ENCODE results near the gene LGALS3BP. TPM values are rescaled to one million over a fixed set of nuclear protein-coding genes. Genes with fewer than 3 reads are reported as not detected.

Gene LGALS3BP
- total RNA-seq, 1 experiment from 2014 or later, result 389 TPM

- Histone ChIP-seq H2AFZ (ENCODE audit: low read depth, low read length, poor library complexity, severe bottlenecking) (no peak overlapping the region), H3K27ac (ENCODE audit: low read depth, low read length) (peak overlapping the region; percentile 16; the same call in 1 of the 2 replicates), H3K79me2 (ENCODE audit: insufficient read depth, low read length) (peaks cover 66% of the 10 kb centered on the region), H4K20me1 (ENCODE audit: insufficient read depth) (no peaks in the 10 kb centered on the region; the same call in 1 of the 2 replicates), H3K9me3 (ENCODE audit: control insufficient read depth in 1 of 2, insufficient read depth in 1 of 2, low read depth in 1 of 2, low read length in 2 of 2) (no peaks in the 10 kb centered on the region), H3K9me2 (ENCODE audit: insufficient read depth) (no peaks in the 10 kb centered on the region), H3K4me3 (replicated peaks in 1 of 2; ENCODE audit: low read depth in 1 of 2, low read length in 2 of 2) (no peak overlapping the region), H3K27me3 (ENCODE audit: insufficient read depth, low read length) (no peaks in the 10 kb centered on the region), H3K9ac (ENCODE audit: low read length) (no peak overlapping the region), H3K4me1 (ENCODE audit: control insufficient read depth in 1 of 2, insufficient read depth in 2 of 2, low read length in 2 of 2) (no peaks in the 10 kb centered on the region), H3K4me2 (ENCODE audit: low read length) (no peak overlapping the region), H3K36me3 (ENCODE audit: control insufficient read depth in 1 of 2, insufficient read depth in 2 of 2, low read length in 2 of 2) (peaks cover 52 to 73% of the 10 kb centered on the region in 2 experiments; a peak in 3 of 4 replicates)
- DNase-seq (ENCODE audit: low read depth, low spot score), result no peak
- RAD21 ChIA-PET (ENCODE audit: low non-redundant PET in 1 of 2, low total read pairs in 2 of 2, uncharacterized antibody in 2 of 2, unreplicated experiment in 2 of 2), result interaction anchor here in 1 of 2 experiments (0.6 to 0.7 kb wide), 2 partner anchors 8 to 61 kb away, joined by 3 read pairs; no protein-coding TSS in a partner anchor
- POLR2A ChIA-PET, result no interaction called here
- TF ChIP-seq EZH2phosphoT487 (IDR thresholded peaks at IDR 0.05; ENCODE audit: borderline replicate concordance), result no peak
- TF ChIP-seq ZFX (IDR thresholded peaks at IDR 0.05), result no peak
- TF ChIP-seq CBX3 (IDR thresholded peaks at IDR 0.05; ENCODE audit: low read depth), result no peak
- no peak for TF ChIP-seq YY1 (IDR thresholded peaks at IDR 0.05; ENCODE audit: extremely low read depth, insufficient replicate concordance, low read depth, low read length)
- no peak for TF ChIP-seq SP1 (IDR thresholded peaks at IDR 0.05; ENCODE audit: low read depth)
- TF ChIP-seq ZBTB33 (IDR thresholded peaks at IDR 0.05; ENCODE audit: extremely low read depth, insufficient replicate concordance, low read length), result no peak
- no peak for TF ChIP-seq CTCF (IDR thresholded peaks at IDR 0.05 in 2 of 3, conservative IDR thresholded peaks at IDR 0.05 in 1 of 3; ENCODE audit: borderline replicate concordance in 1 of 3, insufficient read depth in 1 of 3, low read depth in 2 of 3, low read length in 2 of 3)
- no peak for TF ChIP-seq EGR1 (IDR thresholded peaks at IDR 0.05; ENCODE audit: low read depth)
- CTCF ChIA-PET, result interaction anchor here (0.9 kb wide), 1 partner anchor 14 kb away, joined by 4 read pairs; the partner anchor contains the start of gene CANT1
- BruUV-seq (replicated peaks), result no TSS peak
- ATAC-seq, result no peak
- intact Hi-C loops (cut with micrococcal nuclease), result no loop called here
These were observed 16.2 kb upstream of the LGALS3BP start for GRCh38 chr17:78995761-78996451.
